CD8-positive, alpha-beta memory T cell (primary cell): ENCODE results near the gene WDR35. TPM values are rescaled to one million over a fixed set of nuclear protein-coding genes. Genes with fewer than 3 reads are reported as not detected.

Source experiments
- CTCF ChIA-PET: fragments of 350-600 bp; sonication (Branson Sonifier 250); formaldehyde crosslinking; loops from one replicate; lab custom pipeline; 2021; ENCODE audit warnings: antibody characterized with exemption; lab: Charles Lee
- POLR2A ChIA-PET: fragments of 350-600 bp; sonication (Branson Sonifier 250); formaldehyde crosslinking; loops from one replicate; lab custom pipeline; 2021; ENCODE audit warnings: antibody characterized with exemption; lab: Charles Lee
- DNase-seq, 5 donors: peaks; one replicate each; pipeline versions ENCODE4 v3.0.0 to v3.0.0-alpha.2; 2020 to 2022; ENCODE audit warnings: mixed read lengths in 1 of 5
- H3K27ac ChIP-seq: one replicate; pipeline ENCODE4 v1.7.0; 2013; ENCODE audit warnings: low read depth, mild to moderate bottlenecking, low read length, moderate library complexity
- H3K27me3 ChIP-seq: 2 replicates; pipeline ENCODE4 v1.7.0; 2013; ENCODE audit warnings: low read length, mild to moderate bottlenecking; ENCODE audit not compliant: insufficient read depth, poor library complexity, severe bottlenecking
- H3K36me3 ChIP-seq: 2 replicates; pipeline ENCODE4 v1.7.0; 2013; ENCODE audit warnings: mild to moderate bottlenecking, low read length, moderate library complexity; ENCODE audit not compliant: insufficient read depth
- H3K4me1 ChIP-seq: 2 replicates; pipeline ENCODE4 v1.7.0; 2013; ENCODE audit warnings: mild to moderate bottlenecking, low read length, moderate library complexity; ENCODE audit not compliant: insufficient read depth
- H3K4me3 ChIP-seq: 2 replicates; pipeline ENCODE4 v1.7.0; 2013; ENCODE audit warnings: mild to moderate bottlenecking, low read length
- H3K9me3 ChIP-seq: 2 replicates; pipeline ENCODE4 v1.7.0; 2013; ENCODE audit warnings: mild to moderate bottlenecking, low read length
- H3K27ac Mint-ChIP-seq, 8 donors: one replicate each; pipeline ENCODE4 v1.8.0; 2020 to 2021; ENCODE audit warnings: mixed read lengths in 8 of 8, mild to moderate bottlenecking in 6 of 8, inconsistent platforms in 3 of 8, moderate library complexity in 3 of 8
- H3K27me3 Mint-ChIP-seq, 2 donors: one replicate each; pipeline ENCODE4 v1.8.0; 2020 to 2021; ENCODE audit warnings: mixed read lengths in 2 of 2, mild to moderate bottlenecking in 1 of 2, moderate library complexity in 1 of 2
- H3K36me3 Mint-ChIP-seq, 3 donors: one replicate each; pipeline ENCODE4 v1.8.0; 2020 to 2021; ENCODE audit warnings: mixed read lengths in 3 of 3, inconsistent platforms in 1 of 3, mild to moderate bottlenecking in 1 of 3
- H3K4me1 Mint-ChIP-seq, 3 donors: one replicate each; pipeline ENCODE4 v1.8.0; 2020 to 2021; ENCODE audit warnings: mixed read lengths in 3 of 3, inconsistent platforms in 1 of 3, mild to moderate bottlenecking in 1 of 3
- H3K4me3 Mint-ChIP-seq, 7 donors: one replicate each; pipeline ENCODE4 v1.8.0; 2020 to 2021; ENCODE audit warnings: mixed read lengths in 7 of 7, mild to moderate bottlenecking in 6 of 7, moderate library complexity in 4 of 7, inconsistent platforms in 2 of 7
- H3K9me3 Mint-ChIP-seq, 5 donors: one replicate each; pipeline ENCODE4 v1.8.0; 2020 to 2022; ENCODE audit warnings: mixed read lengths in 5 of 5, mild to moderate bottlenecking in 3 of 5, moderate library complexity in 2 of 5, inconsistent platforms in 1 of 5
- polyA plus RNA-seq: library from polyadenylated mRNA; unstranded; fragments of 300-500 nt; fragmentation: Illumina TruSeq; gene quantifications from one replicate; pipeline ENCODE4 v1.2.3, GENCODE V29; 2021
- total RNA-seq, 2 experiments: library from RNA; stranded (reverse); gene quantifications; one replicate each; pipeline ENCODE4 v1.2.3, GENCODE V29; 2021

The WDR35 gene
- total and polyA plus RNA-seq, 3 experiments from 2014 or later = 1.6 to 12.0 (median 11.0) TPM

GRCh38 chr2:20005891-20006470 lies 16.1 kb upstream of the WDR35 start:
- Mint-ChIP-seq H3K27me3 (peaks cover 9 to 44% of the 10 kb centered on the region in 2 donors), H3K27ac (no peak overlapping the region), H3K4me3 (no peak overlapping the region), H3K9me3 (no peaks in the 10 kb centered on the region), H3K36me3 (peaks cover 0 to 4% (median 0%) of the 10 kb centered on the region in 3 donors), H3K4me1 (no peaks in the 10 kb centered on the region)
- Histone ChIP-seq H3K4me1 (no peaks in the 10 kb centered on the region), H3K27ac (no peak overlapping the region), H3K27me3 (peaks cover 5% of the 10 kb centered on the region), H3K9me3 (no peaks in the 10 kb centered on the region), H3K36me3 (no peaks in the 10 kb centered on the region), H3K4me3 (no peak overlapping the region)
- ChIA-PET POLR2A (no interaction called here), CTCF (interaction anchor here (4.1 kb wide), 1 partner anchor 9 kb away, joined by 12 read pairs; no protein-coding TSS in a partner anchor)
- DNase-seq = no peak

GRCh38 chr2:20005067-20005627 lies 15.2 kb upstream of the WDR35 start:
- H3K9me3 ChIP-seq = no peaks in the 10 kb centered on the region
- H3K36me3 ChIP-seq = no peaks in the 10 kb centered on the region
- peaks cover 14 to 38% of the 10 kb centered on the region in 2 donors for H3K27me3 Mint-ChIP-seq
- H3K4me1 Mint-ChIP-seq = no peaks in the 10 kb centered on the region
- no peak overlapping the region for H3K27ac ChIP-seq
- ChIA-PET CTCF (interaction anchor here (4.1 kb wide), 1 partner anchor 10 kb away, joined by 12 read pairs; no protein-coding TSS in a partner anchor), POLR2A (no interaction called here)
- no peaks in the 10 kb centered on the region for H3K9me3 Mint-ChIP-seq
- no peaks in the 10 kb centered on the region for H3K27me3 ChIP-seq
- no peaks in the 10 kb centered on the region for H3K4me1 ChIP-seq
- H3K27ac Mint-ChIP-seq = no peak overlapping the region
- no peak overlapping the region for H3K4me3 Mint-ChIP-seq
- H3K4me3 ChIP-seq = no peak overlapping the region
- no peak for DNase-seq
- peaks cover 0 to 4% (median 0%) of the 10 kb centered on the region in 3 donors for H3K36me3 Mint-ChIP-seq

GRCh38 chr2:20001361-20001863 lies 11.5 kb upstream of the WDR35 start:
- Histone ChIP-seq H3K27me3 (no peaks in the 10 kb centered on the region), H3K4me3 (no peak overlapping the region), H3K36me3 (no peaks in the 10 kb centered on the region), H3K27ac (no peak overlapping the region), H3K9me3 (no peaks in the 10 kb centered on the region), H3K4me1 (no peaks in the 10 kb centered on the region)
- no peaks in the 10 kb centered on the region for H3K4me1 Mint-ChIP-seq
- no peak for DNase-seq
- ChIA-PET CTCF (interaction anchor here (1.0 kb wide), 1 partner anchor 14 kb away, joined by 3 read pairs; no protein-coding TSS in a partner anchor), POLR2A (no interaction called here)
- peaks cover 0 to 4% (median 0%) of the 10 kb centered on the region in 3 donors for H3K36me3 Mint-ChIP-seq
- H3K9me3 Mint-ChIP-seq = no peaks in the 10 kb centered on the region
- no peak overlapping the region for H3K4me3 Mint-ChIP-seq
- H3K27me3 Mint-ChIP-seq = peaks cover 17 to 42% of the 10 kb centered on the region in 2 donors
- H3K27ac Mint-ChIP-seq = no peak overlapping the region

- ChIA-PET POLR2A (no interaction called here), CTCF (no interaction called here)
- H3K27me3 Mint-ChIP-seq = peaks cover 13 to 41% of the 10 kb centered on the region in 2 donors
These were observed 3.8 kb upstream of the WDR35 start for GRCh38 chr2:19993731-19994130.

GRCh38 chr2:19991895-19992294 lies 2.0 kb upstream of the WDR35 start:
- no peak overlapping the region for H3K4me3 ChIP-seq
- H3K27me3 ChIP-seq = no peaks in the 10 kb centered on the region
- no peaks in the 10 kb centered on the region for H3K9me3 Mint-ChIP-seq
- no peaks in the 10 kb centered on the region for H3K36me3 ChIP-seq
- no peak for DNase-seq
- H3K27ac ChIP-seq = no peak overlapping the region
- H3K27ac Mint-ChIP-seq = no peak overlapping the region
- no peaks in the 10 kb centered on the region for H3K9me3 ChIP-seq
- ChIA-PET POLR2A (no interaction called here), CTCF (no interaction called here)
- peaks cover 0 to 5% (median 0%) of the 10 kb centered on the region in 3 donors for H3K36me3 Mint-ChIP-seq
- H3K4me3 Mint-ChIP-seq = no peak overlapping the region
- peaks cover 14% of the 10 kb centered on the region for H3K4me1 ChIP-seq
- H3K4me1 Mint-ChIP-seq = peaks cover 23 to 31% (median 24%) of the 10 kb centered on the region in 3 donors
- H3K27me3 Mint-ChIP-seq = peaks cover 11 to 28% of the 10 kb centered on the region in 2 donors

More at GRCh38 chr2:19993731-19994130, 3.8 kb upstream of the WDR35 start:
- Histone ChIP-seq H3K4me1 (peaks cover 14% of the 10 kb centered on the region), H3K36me3 (no peaks in the 10 kb centered on the region), H3K27me3 (no peaks in the 10 kb centered on the region), H3K4me3 (no peak overlapping the region), H3K9me3 (no peaks in the 10 kb centered on the region), H3K27ac (no peak overlapping the region)
- Mint-ChIP-seq H3K9me3 (no peaks in the 10 kb centered on the region), H3K27ac (no peak overlapping the region), H3K4me1 (peaks cover 17 to 23% (median 21%) of the 10 kb centered on the region in 3 donors), H3K36me3 (peaks cover 0 to 5% (median 0%) of the 10 kb centered on the region in 3 donors), H3K4me3 (no peak overlapping the region)
- DNase-seq = no peak

- Histone ChIP-seq H3K36me3 (no peaks in the 10 kb centered on the region), H3K27ac (peak overlapping the region; percentile 87), H3K4me3 (peak overlapping the region; percentile 82), H3K27me3 (no peaks in the 10 kb centered on the region), H3K9me3 (no peaks in the 10 kb centered on the region), H3K4me1 (peaks cover 14% of the 10 kb centered on the region)
- CTCF ChIA-PET = interaction anchor here (1.0 to 1.4 kb wide), 2 partner anchors 25 to 89 kb away, joined by 3 to 6 read pairs; partner anchors contain the start of gene TTC32
- H3K4me1 Mint-ChIP-seq = peaks cover 23 to 31% (median 24%) of the 10 kb centered on the region in 3 donors
- no peaks in the 10 kb centered on the region for H3K9me3 Mint-ChIP-seq
- H3K27me3 Mint-ChIP-seq = peaks cover 9 to 23% of the 10 kb centered on the region in 2 donors
- peak overlapping the region; percentile 83 to 97 (median 92) for H3K27ac Mint-ChIP-seq
- DNase-seq = no peak
- POLR2A ChIA-PET = interaction anchor here (0.6 to 1.0 kb wide), 3 partner anchors 12 to 90 kb away, joined by 3 read pairs; partner anchors contain the start of gene LAPTM4A
- peaks cover 0 to 6% (median 4%) of the 10 kb centered on the region in 3 donors for H3K36me3 Mint-ChIP-seq
- H3K4me3 Mint-ChIP-seq = peak overlapping the region; percentile 88 to 95 (median 91)
These were observed 467 bp upstream of the WDR35 start for GRCh38 chr2:19990416-19990728.

GRCh38 chr2:19989342-19989666 lies 601 bp downstream of the WDR35 start:
- H3K4me1 Mint-ChIP-seq = peaks cover 23 to 31% (median 24%) of the 10 kb centered on the region in 3 donors
- H3K4me3 Mint-ChIP-seq = peak overlapping the region; percentile 88 to 95 (median 91)
- H3K36me3 Mint-ChIP-seq = peaks cover 0 to 9% (median 4%) of the 10 kb centered on the region in 3 donors
- H3K27ac ChIP-seq = peak overlapping the region; percentile 87
- H3K4me3 ChIP-seq = peak overlapping the region; percentile 82
- no peak for DNase-seq
- ChIA-PET CTCF (interaction anchor here (1.4 kb wide), 1 partner anchor 26 kb away, joined by 6 read pairs; no protein-coding TSS in a partner anchor), POLR2A (interaction anchor here (1.0 to 1.1 kb wide), 3 partner anchors 62 to 1429 kb away, joined by 3 to 4 read pairs (median 3); partner anchors contain the start of genes LAPTM4A and RDH14)
- peaks cover 4 to 20% of the 10 kb centered on the region in 2 donors for H3K27me3 Mint-ChIP-seq
- no peaks in the 10 kb centered on the region for H3K27me3 ChIP-seq
- H3K9me3 ChIP-seq = no peaks in the 10 kb centered on the region
- no peaks in the 10 kb centered on the region for H3K9me3 Mint-ChIP-seq
- no peaks in the 10 kb centered on the region for H3K36me3 ChIP-seq
- peaks cover 14% of the 10 kb centered on the region for H3K4me1 ChIP-seq
- peak overlapping the region; percentile 83 to 97 (median 92) for H3K27ac Mint-ChIP-seq

- no peaks in the 10 kb centered on the region for H3K9me3 ChIP-seq
- no peak overlapping the region for H3K4me3 ChIP-seq
- H3K36me3 Mint-ChIP-seq = peaks cover 0 to 14% (median 4%) of the 10 kb centered on the region in 3 donors
- no peaks in the 10 kb centered on the region for H3K9me3 Mint-ChIP-seq
- POLR2A ChIA-PET = no interaction called here
- no peak for DNase-seq
- H3K4me1 ChIP-seq = peaks cover 14% of the 10 kb centered on the region
- peaks cover 3 to 17% of the 10 kb centered on the region in 2 donors for H3K27me3 Mint-ChIP-seq
- H3K27ac Mint-ChIP-seq = peak overlapping the region in 7 of 8 donors; percentile 72 to 96 (median 89)
- peaks cover 23 to 31% (median 24%) of the 10 kb centered on the region in 3 donors for H3K4me1 Mint-ChIP-seq
- H3K27ac ChIP-seq = no peak overlapping the region
- CTCF ChIA-PET = interaction anchor here (0.9 kb wide), 1 partner anchor 11 kb away, joined by 5 read pairs; no protein-coding TSS in a partner anchor
- no peaks in the 10 kb centered on the region for H3K27me3 ChIP-seq
- H3K36me3 ChIP-seq = no peaks in the 10 kb centered on the region
- H3K4me3 Mint-ChIP-seq = peak overlapping the region; percentile 88 to 95 (median 91)
These were observed 1.3 kb downstream of the WDR35 start for GRCh38 chr2:19988600-19988999.
